ENCODE results near the gene ENSA. TPM values are rescaled to one million over a fixed set of nuclear protein-coding genes. Genes with fewer than 3 reads are reported as not detected.

ENSA gene

DNA sequence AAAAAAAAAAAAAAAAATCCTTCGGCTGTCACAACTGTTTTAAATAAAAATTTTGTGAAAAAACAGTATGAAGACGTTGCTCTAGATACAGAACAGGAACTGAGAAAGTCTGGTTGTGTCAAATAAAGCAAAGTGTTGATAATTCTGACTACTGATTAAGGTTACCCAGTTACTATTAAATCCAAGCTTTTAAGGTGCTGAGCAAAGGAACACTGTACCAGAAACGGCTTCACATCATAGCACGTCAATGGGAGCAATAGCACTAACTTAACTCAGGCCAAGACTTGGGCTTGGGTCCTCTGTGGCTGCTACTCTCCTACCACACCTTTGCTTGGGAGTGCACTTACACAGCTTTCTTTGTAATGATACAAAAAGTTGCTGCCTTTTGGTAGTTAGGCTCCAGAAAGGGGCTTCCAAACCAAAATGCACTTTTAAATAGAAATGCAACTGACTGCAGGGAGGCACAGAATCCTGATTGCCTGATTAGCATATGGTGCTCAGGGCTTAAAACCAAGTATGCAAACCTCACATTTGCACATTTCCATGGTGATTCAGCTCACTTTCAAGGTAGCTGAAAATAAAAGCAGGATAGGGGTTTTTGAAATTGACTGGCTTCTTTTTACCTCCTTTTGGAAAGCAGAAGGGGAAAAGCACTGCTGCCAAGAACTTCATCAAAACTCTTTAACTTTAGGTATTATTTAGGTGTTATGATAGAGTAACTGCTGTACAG is 56.3 kb downstream of the ENSA start:
- WGBS, 2 donors (ENCODE audit: extremely low coverage in 2 of 2, insufficient read length in 2 of 2, insufficient replicate concordance in 1 of 2), result no CpG with 5 or more reads among the region's 4 CpGs
- H3K4ac ChIP-seq (ENCODE audit: low read length), result no peak overlapping the region
- DNase-seq (ENCODE audit: low spot score), result no peak
- no peak overlapping the region for H2BK120ac ChIP-seq (ENCODE audit: low read depth, low read length)
- no peak overlapping the region for H3K23ac ChIP-seq (ENCODE audit: low read depth, low read length, poor library complexity)
- no peak overlapping the region for H3K27ac ChIP-seq (replicated peaks; ENCODE audit: low read length)
- H3K9me3 ChIP-seq (replicated peaks in 1 of 2; ENCODE audit: control insufficient read depth in 2 of 2, insufficient read depth in 1 of 2, low read depth in 1 of 2, low read length in 2 of 2), result peaks cover 0 to 2% of the 10 kb centered on the region in 2 donors
- H2BK15ac ChIP-seq (ENCODE audit: low read length), result no peak overlapping the region
- no peak overlapping the region for H3K14ac ChIP-seq (ENCODE audit: low read length)
- no peak overlapping the region for H3K18ac ChIP-seq (ENCODE audit: low read length)
- no peaks in the 10 kb centered on the region for H3K27me3 ChIP-seq (ENCODE audit: control insufficient read depth in 3 of 3, insufficient read depth in 3 of 3, low read depth in 1 of 3, low read length in 3 of 3)
- H2AFZ ChIP-seq (ENCODE audit: low read length), result no peak overlapping the region
- peaks cover 21 to 78% of the 10 kb centered on the region in 2 donors for H3K36me3 ChIP-seq (replicated peaks in 1 of 2; ENCODE audit: control insufficient read depth in 2 of 2, insufficient read depth in 2 of 2, low read length in 2 of 2)
- H3K79me1 ChIP-seq (ENCODE audit: low read depth, low read length), result peaks cover 2% of the 10 kb centered on the region
- H3K4me1 ChIP-seq (ENCODE audit: control insufficient read depth in 2 of 2, insufficient read depth in 1 of 2, low read depth in 1 of 2, low read length in 2 of 2), result peaks cover 12 to 31% of the 10 kb centered on the region in 2 donors
- no peak overlapping the region for H2BK12ac ChIP-seq (ENCODE audit: low read length)
- H2BK5ac ChIP-seq (ENCODE audit: low read length), result no peak overlapping the region
- H4K8ac ChIP-seq (ENCODE audit: low read depth, low read length), result no peak overlapping the region
- H2AK5ac ChIP-seq (ENCODE audit: low read depth, low read length), result no peak overlapping the region
- H3K9ac ChIP-seq (ENCODE audit: low read depth, low read length, poor library complexity), result no peak overlapping the region
- no peak overlapping the region for H4K91ac ChIP-seq (ENCODE audit: low read depth, low read length, poor library complexity)
- no peak overlapping the region for H3K4me2 ChIP-seq (ENCODE audit: insufficient read depth, low read length, poor library complexity, severe bottlenecking)
- H3K4me3 ChIP-seq (ENCODE audit: low read length in 2 of 2), result no peak overlapping the region

Small RNAs within 50 kb of the gene (small RNA-seq; reads per million reads assigned to genes)
- not detected for gene RF00015 (ENCODE audit: insufficient read depth)
- not detected for gene RF00561 (ENCODE audit: insufficient read depth)
